HG03469 (cell line): Measurements from ENCODE around the gene TYRO3.

Source experiments
- ATAC-seq: cut with Tn5 transposase; IDR thresholded peaks from one replicate; pipeline ENCODE4 v1.9.1; 2021; ENCODE audit warnings: mild to moderate bottlenecking, moderate library complexity, moderate number of reproducible peaks; ENCODE audit not compliant: unreplicated experiment

The TYRO3 gene

GRCh38 chr15:41558400-41559238 lies at the start of gene TYRO3:
Gene TYRO3 (plus strand): TSS chr15:41559212. CDS start chr15:41559258, 46 bp downstream.
- ATAC-seq: no peak

GRCh38 chr15:41510728-41511127 lies 48.3 kb upstream of the TYRO3 start:
- no peak for ATAC-seq

GRCh38 chr15:41511331-41511898 lies 47.6 kb upstream of the TYRO3 start:
- ATAC-seq: no peak

DNA sequence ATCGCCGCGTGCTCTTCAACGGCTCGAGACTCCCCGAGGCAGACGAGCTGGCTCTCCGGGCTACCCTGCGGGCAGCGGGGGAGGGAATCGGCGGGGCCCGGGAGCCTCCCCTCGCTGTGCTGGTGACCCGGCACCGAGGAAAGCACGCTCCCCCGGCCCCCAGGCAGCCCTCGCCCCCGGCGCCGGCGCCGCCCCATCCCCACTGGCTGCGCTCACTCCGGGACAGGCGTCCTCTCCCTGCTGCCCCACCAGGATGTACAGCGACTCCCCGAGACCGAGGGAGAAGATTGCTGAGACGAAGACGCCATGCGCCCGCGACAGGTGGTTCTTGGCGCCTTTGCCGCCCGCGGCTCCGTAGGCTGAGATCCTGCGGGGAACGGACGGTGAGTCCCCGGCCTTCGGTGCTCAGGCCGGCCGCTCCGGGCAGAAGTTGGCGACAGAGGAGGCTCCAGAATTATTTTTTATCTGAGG lies 47.1 kb upstream of the TYRO3 start:
- ATAC-seq: no peak

GRCh38 chr15:41512512-41512939 lies 46.5 kb upstream of the TYRO3 start:
- ATAC-seq: no peak

GRCh38 chr15:41512940-41513505 lies 46.0 kb upstream of the TYRO3 start:
- no peak for ATAC-seq

GRCh38 chr15:41513506-41514227 lies 45.3 kb upstream of the TYRO3 start, which contains the start of gene LTK:
Gene LTK (minus strand): TSS chr15:41513827. CDS start chr15:41513709, 118 bp downstream.
- ATAC-seq: no peak

DNA sequence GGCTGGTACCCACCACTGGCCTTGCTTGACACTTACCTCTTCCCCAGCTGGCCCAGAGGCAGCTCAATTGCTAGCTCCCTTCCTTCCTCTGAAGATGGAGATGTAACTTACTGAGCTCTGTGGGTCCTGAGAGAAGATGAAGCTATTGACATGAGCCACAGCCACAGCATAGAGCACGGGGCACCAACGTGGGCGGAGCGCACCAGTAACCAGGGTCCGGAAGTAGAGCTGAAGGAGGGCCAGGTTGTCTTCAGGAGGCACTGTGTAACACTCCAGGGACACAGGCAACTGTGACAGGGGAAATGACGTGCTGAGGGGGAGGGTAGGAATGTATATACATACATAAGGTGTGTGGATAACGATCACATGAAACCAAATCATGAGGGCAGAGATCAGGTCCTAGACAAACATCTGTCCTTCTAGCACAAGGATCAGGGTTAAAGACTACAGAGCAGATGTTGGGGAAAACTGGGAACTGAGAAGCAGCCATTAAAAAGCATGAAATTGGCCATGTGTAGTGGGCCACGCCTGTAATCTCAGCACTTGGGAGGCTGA lies 41.0 kb upstream of the TYRO3 start:
- ATAC-seq: no peak

DNA sequence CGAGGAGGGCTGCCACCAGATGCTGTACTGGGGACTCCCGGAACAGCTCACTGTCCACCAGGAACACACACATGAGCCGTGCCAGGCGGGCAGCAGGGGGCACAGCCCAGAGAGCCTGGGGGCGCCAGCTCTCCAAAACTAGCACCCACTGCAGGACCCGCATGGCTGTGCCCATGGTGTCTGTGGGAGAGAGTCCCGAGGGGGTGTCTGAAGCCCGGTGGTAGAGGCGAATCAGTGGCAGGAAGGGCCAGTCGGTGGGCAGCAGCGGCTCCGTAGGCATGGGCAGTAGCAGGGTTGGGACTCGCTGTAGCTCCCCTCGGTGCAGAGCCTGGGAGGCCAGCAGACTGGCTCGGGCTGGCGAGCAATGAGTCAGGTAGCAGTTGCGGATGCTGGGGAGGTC lies 38.4 kb upstream of the TYRO3 start:
- ATAC-seq: no peak

DNA sequence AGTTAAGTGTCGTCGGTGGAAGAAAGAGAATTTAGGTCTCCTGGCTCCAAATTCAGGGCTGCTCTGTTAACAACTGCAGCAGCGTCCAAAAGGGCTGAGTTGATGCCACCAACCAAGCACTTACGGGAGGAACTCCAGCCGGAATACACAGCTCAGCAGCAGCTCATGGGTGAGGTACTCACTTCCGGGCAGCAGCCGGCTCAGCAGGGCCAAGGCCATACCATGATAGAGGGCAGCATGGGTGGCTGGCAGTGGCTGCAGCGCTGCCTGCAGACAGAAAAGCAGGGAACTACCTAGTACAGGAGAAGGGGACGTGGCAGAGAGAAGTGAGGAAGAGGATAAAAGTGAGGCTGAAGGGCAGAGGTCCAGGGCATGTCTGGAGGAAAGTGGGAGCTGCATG lies 37.4 kb upstream of the TYRO3 start:
- ATAC-seq: no peak

- ATAC-seq: no peak
These were observed 35.9 kb upstream of the TYRO3 start for GRCh38 chr15:41523097-41523496.

- ATAC-seq: no peak
These were observed 28.6 kb upstream of the TYRO3 start for GRCh38 chr15:41530363-41530956.

DNA sequence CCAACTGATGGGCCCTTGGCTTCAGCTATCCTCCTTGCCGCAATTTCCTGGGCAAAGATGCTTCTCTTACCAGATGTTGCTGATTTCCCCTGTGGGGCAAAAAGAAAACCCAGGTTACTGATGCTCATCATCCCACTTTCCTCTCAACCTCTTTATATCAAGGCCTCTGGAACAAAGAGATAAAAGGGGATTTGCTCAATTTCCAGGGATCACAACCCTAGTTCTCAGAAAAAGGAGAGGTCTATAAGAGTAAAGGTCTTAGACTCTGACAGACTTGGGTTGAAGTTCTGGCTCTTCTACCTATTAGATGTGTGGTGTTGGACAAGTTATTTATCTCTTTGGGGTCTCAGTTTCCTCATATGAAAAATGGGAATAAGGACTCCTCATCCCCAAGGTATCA lies 23.5 kb upstream of the TYRO3 start:
- ATAC-seq: no peak

- ATAC-seq: no peak
These were observed 22.1 kb upstream of the TYRO3 start for GRCh38 chr15:41536866-41537265.

GRCh38 chr15:41543521-41543870 lies 15.5 kb upstream of the TYRO3 start:
- ATAC-seq: no peak

DNA sequence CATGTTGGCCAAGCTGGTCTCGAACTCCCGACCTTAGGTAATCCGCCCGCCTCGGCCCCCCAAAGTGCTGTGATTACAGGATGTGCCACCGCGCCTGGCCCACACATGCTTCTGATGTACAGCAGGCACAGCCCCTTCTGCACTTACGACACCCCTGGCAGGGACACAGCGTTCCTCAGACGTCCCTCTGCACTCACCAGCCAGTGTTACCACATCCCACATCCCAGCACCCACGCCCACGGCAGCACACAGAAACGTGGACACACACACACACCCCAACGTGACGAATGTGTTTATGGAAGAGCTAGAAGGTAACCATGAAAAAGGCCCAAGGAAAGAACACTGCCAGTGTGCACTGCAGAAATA lies 14.4 kb upstream of the TYRO3 start:
- ATAC-seq: no peak

GRCh38 chr15:41545218-41545617 lies 13.8 kb upstream of the TYRO3 start:
- ATAC-seq: no peak

- ATAC-seq: no peak
These were observed 11.9 kb upstream of the TYRO3 start for GRCh38 chr15:41546851-41547786.

- no peak for ATAC-seq
These were observed 8.8 kb upstream of the TYRO3 start for GRCh38 chr15:41550066-41550775.
